Gastroesophageal sphincter (tissue), 4 donors: ENCODE measurements around the gene ANO9. TPM values are rescaled to one million over a fixed set of nuclear protein-coding genes. Genes with fewer than 3 reads are reported as not detected.
"Not testable (repeated sequence)": the region's sequence is repeated elsewhere in the genome, so short reads cannot be mapped to it uniquely, and the experiment has no call there.

Experiments
- ATAC-seq: fragments of 150-250 bp; one replicate; pipeline ENCODE4 v1.9.1; 2016; ENCODE audit warnings: mild to moderate bottlenecking, moderate library complexity
- H3K27ac ChIP-seq, 4 donors: fragments of 200-600 bp; sonication (generic) in 3 of 4; 1 replicate in 3 of 4; 2 replicates in 1 of 4; pipeline ENCODE4 v1.5.1; 2016 to 2019
- H3K27me3 ChIP-seq: fragments of 200-600 bp; sonication (generic); one replicate; pipeline ENCODE4 v1.5.1; 2019
- H3K36me3 ChIP-seq, 2 donors: fragments of 200-600 bp; sonication (generic); one replicate each; pipeline ENCODE4 v1.5.1; 2019; ENCODE audit warnings: control low read depth in 1 of 2
- H3K4me1 ChIP-seq, 3 donors: fragments of 200-600 bp; sonication (generic); 1 replicate in 2 of 3; 2 replicates in 1 of 3; pipeline ENCODE4 v1.5.1; 2016 to 2019; ENCODE audit warnings: control low read depth in 2 of 3
- H3K4me3 ChIP-seq, 2 donors: fragments of 200-600 bp; sonication (generic); one replicate each; pipeline ENCODE4 v1.5.1; 2019; ENCODE audit warnings: mild to moderate bottlenecking in 1 of 2, moderate library complexity in 1 of 2
- H3K9me3 ChIP-seq, 3 donors: fragments of 200-600 bp; sonication (generic); one replicate each; pipeline ENCODE4 v1.5.1; 2017 to 2019; ENCODE audit warnings: control low read depth in 2 of 3
- EP300 ChIP-seq: sonication (generic); formaldehyde crosslinking; IDR thresholded peaks from one replicate; pipeline ENCODE4 v1.6.1; 2017; ENCODE audit warnings: antibody characterized with exemption, mild to moderate bottlenecking
- POLR2A ChIP-seq, 2 donors: fragments of 450-650 bp; IDR thresholded peaks; one replicate each; pipeline ENCODE4 v1.6.1; 2017; ENCODE audit warnings: antibody characterized with exemption in 2 of 2, mild to moderate bottlenecking in 2 of 2, moderate library complexity in 1 of 2
- POLR2AphosphoS5 ChIP-seq: sonication (generic); formaldehyde crosslinking; IDR thresholded peaks from one replicate; pipeline ENCODE4 v1.6.1; 2017; ENCODE audit warnings: antibody characterized with exemption
- WGBS, 2 donors: methylation state at CpG; one replicate each; pipeline ENCODE4 v1.1.5; 2018; ENCODE audit warnings: low coverage in 1 of 2; 5-methylcytosine and 5-hydroxymethylcytosine counted together
- total RNA-seq, 4 donors: library from RNA; depleted of rRNA; stranded (reverse); fragments of >200 nt; gene quantifications; one replicate each; pipeline ENCODE4 v1.1.0, GENCODE V29; 2016
- TF ChIP-seq, protein P1 (sequence below), 4 experiments: fragments of 200-600 bp in 2 of 4; fragments of 450-650 bp in 2 of 4; sonication (generic) in 1 of 4; IDR thresholded peaks; one replicate each; pipeline ENCODE4 v1.5.1; 2017 to 2019; ENCODE audit warnings: antibody characterized with exemption in 4 of 4, mild to moderate bottlenecking in 2 of 4, moderate library complexity in 2 of 4

The ANO9 gene
- total RNA-seq, 4 donors from 2014 or later = 0.22 to 0.94 (median 0.47) TPM; not detected in 1

DNA sequence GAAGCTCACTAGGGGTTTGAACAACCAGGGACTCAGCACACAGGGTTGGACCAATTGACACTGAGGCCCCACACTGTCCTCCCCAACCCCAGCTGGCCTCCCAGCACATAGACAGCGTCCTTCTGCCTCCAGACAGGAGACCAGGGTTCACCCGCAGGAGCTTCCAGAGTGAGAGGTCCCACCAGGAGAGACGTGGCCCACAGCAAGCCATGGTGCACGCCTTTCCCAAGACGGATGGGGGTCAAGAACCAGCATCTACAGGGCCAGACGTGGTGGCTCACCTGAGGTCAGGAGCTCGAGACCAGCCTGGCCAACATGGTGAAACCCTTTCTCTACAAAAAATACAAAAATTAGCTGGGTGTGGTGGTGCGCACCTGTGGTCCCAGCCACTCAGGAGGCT is 15.0 kb downstream of the ANO9 start:
- Histone ChIP-seq H3K4me1 (no peaks in the 10 kb centered on the region), H3K27ac (no peak overlapping the region), H3K9me3 (peaks cover 0 to 8% (median 0%) of the 10 kb centered on the region in 3 donors), H3K36me3 (no peaks in the 10 kb centered on the region), H3K4me3 (no peak overlapping the region), H3K27me3 (peaks cover 66% of the 10 kb centered on the region)
- WGBS, 2 donors = no CpG with 5 or more reads among the region's 8 CpGs
- TF ChIP-seq POLR2AphosphoS5 (no peak), POLR2A (IDR thresholded peaks at IDR 0.05) (no peak), EP300 (no peak)
- TF ChIP-seq, protein P1, sequence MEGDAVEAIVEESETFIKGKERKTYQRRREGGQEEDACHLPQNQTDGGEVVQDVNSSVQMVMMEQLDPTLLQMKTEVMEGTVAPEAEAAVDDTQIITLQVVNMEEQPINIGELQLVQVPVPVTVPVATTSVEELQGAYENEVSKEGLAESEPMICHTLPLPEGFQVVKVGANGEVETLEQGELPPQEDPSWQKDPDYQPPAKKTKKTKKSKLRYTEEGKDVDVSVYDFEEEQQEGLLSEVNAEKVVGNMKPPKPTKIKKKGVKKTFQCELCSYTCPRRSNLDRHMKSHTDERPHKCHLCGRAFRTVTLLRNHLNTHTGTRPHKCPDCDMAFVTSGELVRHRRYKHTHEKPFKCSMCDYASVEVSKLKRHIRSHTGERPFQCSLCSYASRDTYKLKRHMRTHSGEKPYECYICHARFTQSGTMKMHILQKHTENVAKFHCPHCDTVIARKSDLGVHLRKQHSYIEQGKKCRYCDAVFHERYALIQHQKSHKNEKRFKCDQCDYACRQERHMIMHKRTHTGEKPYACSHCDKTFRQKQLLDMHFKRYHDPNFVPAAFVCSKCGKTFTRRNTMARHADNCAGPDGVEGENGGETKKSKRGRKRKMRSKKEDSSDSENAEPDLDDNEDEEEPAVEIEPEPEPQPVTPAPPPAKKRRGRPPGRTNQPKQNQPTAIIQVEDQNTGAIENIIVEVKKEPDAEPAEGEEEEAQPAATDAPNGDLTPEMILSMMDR (IDR thresholded peaks at IDR 0.05) = no peak
- no peak for ATAC-seq

DNA sequence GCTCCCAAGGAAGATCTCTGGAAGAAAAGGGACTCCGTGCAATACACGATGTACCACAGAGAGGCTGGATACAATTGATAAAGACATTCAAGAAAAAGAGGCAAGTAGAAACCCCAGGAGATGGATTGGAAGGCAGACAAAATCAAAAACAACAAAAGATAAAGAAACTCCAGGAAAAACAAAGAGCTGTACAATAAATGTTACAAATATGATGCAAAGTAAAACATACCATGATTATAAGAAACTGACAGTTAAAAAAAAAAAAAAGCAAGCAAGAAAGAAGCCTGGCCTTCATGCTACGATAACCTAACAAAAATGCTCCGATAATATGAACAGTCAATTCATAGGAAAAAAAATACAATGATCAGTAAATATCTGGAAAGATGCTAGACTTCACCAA is 16.5 kb downstream of the ANO9 start:
- Histone ChIP-seq H3K4me1 (no peaks in the 10 kb centered on the region), H3K27me3 (peaks cover 67% of the 10 kb centered on the region), H3K27ac (no peak overlapping the region), H3K4me3 (no peak overlapping the region), H3K36me3 (no peaks in the 10 kb centered on the region), H3K9me3 (peaks cover 0 to 8% (median 0%) of the 10 kb centered on the region in 3 donors)
- 46 to 54% methylated on average over 4 of the region's 4 CpGs for WGBS, 2 donors
- TF ChIP-seq POLR2AphosphoS5 (no peak), EP300 (no peak), POLR2A (IDR thresholded peaks at IDR 0.05) (no peak)
- TF ChIP-seq, protein P1 (IDR thresholded peaks at IDR 0.05) = no peak
- no peak for ATAC-seq

DNA sequence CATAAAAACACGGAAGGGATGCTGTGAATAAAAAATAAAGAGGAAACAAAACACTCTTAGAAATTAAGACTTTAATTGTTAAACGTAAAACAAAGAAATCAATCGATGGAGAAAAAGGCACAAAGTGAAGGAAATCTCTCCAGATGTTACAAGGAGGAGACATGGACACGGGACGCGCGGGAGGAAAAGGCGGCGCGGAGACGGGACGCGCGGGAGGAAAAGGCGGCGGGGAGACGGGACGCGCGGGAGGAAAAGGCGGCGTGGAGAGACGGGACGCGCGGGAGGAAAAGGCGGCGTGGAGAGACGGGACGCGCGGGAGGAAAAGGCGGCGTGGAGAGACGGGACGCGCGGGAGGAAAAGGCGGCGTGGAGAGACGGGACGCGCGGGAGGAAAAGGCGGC is 17.0 kb downstream of the ANO9 start:
- not testable (repeated sequence) for H3K4me1 ChIP-seq, H3K9me3 ChIP-seq, H3K36me3 ChIP-seq, H3K27ac ChIP-seq, H3K4me3 ChIP-seq, ATAC-seq
- WGBS, 2 donors = 30 to 36% methylated on average over 12 to 30 of the region's 45 CpGs
- H3K27me3 ChIP-seq = peaks cover 72% of the 10 kb centered on the region

DNA sequence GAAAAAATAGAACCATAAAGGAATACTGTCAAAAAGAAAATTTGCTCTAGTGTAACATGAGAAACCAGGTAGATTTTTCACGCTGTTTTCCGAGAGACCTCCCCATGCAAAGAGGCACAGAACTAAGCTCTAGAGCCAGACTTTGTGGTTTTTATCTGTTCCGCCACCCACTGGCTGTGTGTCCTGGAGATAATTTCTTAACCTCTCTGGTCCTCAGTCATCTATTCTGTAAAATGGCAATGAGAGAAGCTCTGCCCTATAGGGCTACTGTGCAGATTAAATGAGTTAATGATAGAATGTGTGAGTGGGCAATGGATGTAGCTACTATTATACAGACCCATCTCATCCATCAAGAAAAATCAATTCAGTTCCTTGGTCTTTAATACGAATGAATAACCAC is 17.6 kb downstream of the ANO9 start:
- TF ChIP-seq EP300 = no peak
- TF ChIP-seq, protein P1 (IDR thresholded peaks at IDR 0.05) = no peak
- TF ChIP-seq POLR2A (IDR thresholded peaks at IDR 0.05) = no peak
- TF ChIP-seq POLR2AphosphoS5 = no peak
- peaks cover 74% of the 10 kb centered on the region for H3K27me3 ChIP-seq
- H3K4me1 ChIP-seq = no peaks in the 10 kb centered on the region
- peaks cover 0 to 8% (median 0%) of the 10 kb centered on the region in 3 donors for H3K9me3 ChIP-seq
- ATAC-seq = no peak
- no peak overlapping the region for H3K4me3 ChIP-seq
- H3K36me3 ChIP-seq = no peaks in the 10 kb centered on the region
- H3K27ac ChIP-seq = no peak overlapping the region
- 83 to 84% methylated on average over 3 to 4 of the region's 4 CpGs for WGBS, 2 donors

DNA sequence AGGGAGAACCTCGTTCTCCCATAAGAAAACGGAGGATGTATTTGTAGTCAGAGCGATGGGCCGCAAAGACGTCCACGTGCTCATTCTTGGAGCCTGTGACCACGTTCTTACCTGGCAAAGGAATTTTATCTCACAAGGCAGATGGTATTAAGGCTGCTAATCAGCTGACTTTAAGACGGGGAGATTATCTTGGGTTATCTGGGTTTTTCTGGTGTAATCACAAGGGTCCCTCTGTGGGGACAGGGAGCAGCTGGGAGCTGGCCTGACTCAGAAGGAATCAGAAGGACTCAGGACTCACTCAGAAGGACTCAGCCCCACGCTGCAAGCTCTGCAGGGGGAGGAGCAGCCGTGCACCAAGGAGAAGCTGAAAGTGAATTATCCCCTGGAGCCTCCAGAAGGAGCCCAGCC is 19.6 kb downstream of the ANO9 start:
- Histone ChIP-seq H3K27me3 (peaks cover 80% of the 10 kb centered on the region), H3K4me1 (peaks cover 0 to 5% (median 0%) of the 10 kb centered on the region in 3 donors), H3K9me3 (peaks cover 0 to 8% (median 0%) of the 10 kb centered on the region in 3 donors), H3K27ac (no peak overlapping the region), H3K36me3 (no peaks in the 10 kb centered on the region), H3K4me3 (no peak overlapping the region)
- TF ChIP-seq POLR2A (IDR thresholded peaks at IDR 0.05) (no peak), EP300 (no peak), POLR2AphosphoS5 (no peak)
- TF ChIP-seq, protein P1 (IDR thresholded peaks at IDR 0.05) = no peak
- ATAC-seq = no peak
- WGBS, 2 donors = 54 to 79% methylated on average over 8 to 10 of the region's 10 CpGs
